Esophagus squamous epithelium (tissue), 4 donors: ENCODE data around the gene MEF2D.

Source experiments
- CTCF ChIP-seq, 6 experiments: fragments of 450-650 bp in 4 of 6; fragments of 200-600 bp in 2 of 6; sonication (generic) in 2 of 6; IDR thresholded peaks; one replicate each; pipeline ENCODE4 v1.5.1; 2016 to 2019; ENCODE audit warnings: antibody characterized with exemption in 6 of 6, mild to moderate bottlenecking in 4 of 6, moderate library complexity in 4 of 6
- POLR2A ChIP-seq, 4 donors: fragments of 450-650 bp; IDR thresholded peaks; one replicate each; pipeline ENCODE4 v1.6.1; 2017; ENCODE audit warnings: antibody characterized with exemption in 4 of 4, mild to moderate bottlenecking in 4 of 4, moderate library complexity in 3 of 4

DNA sequence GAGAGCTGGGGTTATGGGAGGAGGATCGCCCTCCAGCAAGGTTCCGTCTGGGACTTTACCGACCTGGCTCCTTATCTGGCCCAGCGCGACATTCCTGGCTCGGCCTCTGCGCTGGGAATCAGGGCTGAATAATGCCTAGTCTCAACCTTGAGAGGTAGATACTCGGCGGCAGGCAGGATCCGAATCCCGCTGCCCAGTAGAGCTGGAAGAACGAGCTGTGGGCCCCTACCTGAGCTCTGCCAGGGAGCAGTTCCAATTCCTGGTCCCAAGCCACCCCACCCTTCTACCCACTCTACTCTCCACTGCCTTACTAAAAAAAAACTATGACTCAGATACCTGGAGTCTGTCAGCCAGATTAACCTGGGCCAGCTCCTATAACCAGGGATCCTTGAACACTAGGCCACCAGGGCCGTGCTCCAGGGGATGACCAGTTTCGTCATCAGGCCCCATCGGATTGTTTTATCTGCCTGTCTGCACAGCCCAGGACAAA lies 77.9 kb downstream of the MEF2D start:
- TF ChIP-seq CTCF (IDR thresholded peaks at IDR 0.05) (no peak), POLR2A (IDR thresholded peaks at IDR 0.05) (no peak)
